Left renal cortex interstitium (tissue), 4 donors: ENCODE measurements around the gene FRS2. TPM values are rescaled to one million over a fixed set of nuclear protein-coding genes. Genes with fewer than 3 reads are reported as not detected.

ENCODE experiments used
- DNase-seq, 4 donors: peaks; one replicate each; pipeline ENCODE4 v3.0.0-alpha.2; 2013; ENCODE audit warnings: low read depth in 4 of 4, low spot score in 2 of 4, missing footprints in 1 of 4
- polyA plus RNA-seq, 4 donors: library from polyadenylated mRNA; unstranded; fragments of 120-200 nt; gene quantifications; one replicate each; pipeline ENCODE4 v1.2.1, GENCODE V29; 2013; ENCODE audit not compliant: insufficient read length in 4 of 4

Gene FRS2
- polyA plus RNA-seq, 4 donors = 42.2 to 49.3 (median 45.4) TPM

DNA sequence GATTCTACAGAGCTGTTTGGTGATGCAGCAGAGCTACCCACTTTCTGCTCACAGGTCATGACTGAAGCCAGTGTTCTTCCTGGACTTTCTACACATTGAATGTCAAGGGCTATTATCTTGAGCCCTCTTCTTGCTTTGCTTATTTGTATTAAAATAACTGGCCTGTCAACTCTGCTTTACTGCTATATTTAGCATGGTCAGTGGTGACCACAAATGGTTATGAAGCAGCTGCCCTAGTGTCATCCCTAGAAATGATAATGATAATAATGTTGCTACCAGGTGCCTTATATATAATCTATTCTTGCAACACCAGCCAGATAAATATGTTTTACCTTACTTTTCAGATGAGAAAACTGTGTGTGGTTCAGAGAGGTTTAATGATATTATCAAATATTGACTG is 143.2 kb downstream of the FRS2 start:
- DNase-seq = no peak

DNA sequence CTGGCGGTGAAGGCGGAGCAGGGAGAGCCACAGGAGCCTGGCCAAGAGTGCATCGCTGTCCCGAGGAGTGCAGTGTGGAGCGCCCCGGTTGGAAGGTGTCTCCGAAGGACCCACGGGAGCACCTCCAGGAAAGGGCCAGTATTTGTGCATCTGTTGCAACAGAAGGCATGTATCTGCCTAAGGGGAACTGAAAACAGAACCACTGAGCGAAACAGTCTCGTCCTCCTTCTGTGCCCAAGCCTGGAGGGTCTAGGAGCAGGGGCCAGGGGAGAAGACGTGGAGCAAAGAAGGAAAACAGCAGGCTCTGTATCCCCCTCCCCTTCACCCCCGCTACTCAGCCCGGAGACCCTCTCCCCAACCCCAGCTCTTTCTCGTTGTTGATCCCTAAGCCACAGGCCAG is 145.8 kb downstream of the FRS2 start:
- DNase-seq = no peak

DNA sequence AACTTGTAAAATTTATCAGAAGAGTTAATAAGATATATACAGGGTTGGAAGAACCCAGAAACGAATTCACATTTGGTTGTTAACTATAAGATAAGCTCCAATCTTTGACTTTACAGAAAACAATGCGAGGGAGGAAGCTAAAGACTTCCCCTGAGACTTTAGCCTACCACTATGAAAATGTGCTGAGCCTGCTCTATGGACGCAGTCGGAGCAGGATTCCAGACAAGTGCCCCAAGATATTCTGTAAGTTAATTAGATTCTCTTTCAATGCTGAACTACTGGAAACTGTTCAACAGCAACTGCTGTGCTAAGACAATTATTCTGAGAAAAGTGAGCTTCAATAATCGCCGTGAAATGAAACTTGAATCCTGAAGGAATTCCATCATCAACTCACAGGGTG is 148.9 kb downstream of the FRS2 start:
- no peak for DNase-seq

DNA sequence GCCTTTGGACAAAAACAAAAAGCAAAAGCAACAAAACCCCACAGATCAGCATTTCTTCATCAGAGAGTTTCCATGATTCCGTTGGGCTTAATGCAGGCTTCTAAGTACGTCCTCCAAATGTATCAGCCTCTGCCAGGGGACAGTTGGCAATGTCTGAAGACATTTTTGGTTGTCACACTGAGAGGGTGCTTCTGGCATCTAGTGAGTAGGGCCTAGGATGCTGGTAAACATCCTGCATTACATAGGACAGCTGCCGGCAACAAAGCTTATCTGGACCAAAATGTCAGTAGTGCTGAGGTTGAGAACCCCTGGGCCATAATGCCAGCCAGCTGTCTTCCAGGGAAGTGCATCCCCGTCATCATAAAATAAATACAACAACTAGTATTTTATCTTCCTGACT is 149.9 kb downstream of the FRS2 start:
- DNase-seq = no peak

DNA sequence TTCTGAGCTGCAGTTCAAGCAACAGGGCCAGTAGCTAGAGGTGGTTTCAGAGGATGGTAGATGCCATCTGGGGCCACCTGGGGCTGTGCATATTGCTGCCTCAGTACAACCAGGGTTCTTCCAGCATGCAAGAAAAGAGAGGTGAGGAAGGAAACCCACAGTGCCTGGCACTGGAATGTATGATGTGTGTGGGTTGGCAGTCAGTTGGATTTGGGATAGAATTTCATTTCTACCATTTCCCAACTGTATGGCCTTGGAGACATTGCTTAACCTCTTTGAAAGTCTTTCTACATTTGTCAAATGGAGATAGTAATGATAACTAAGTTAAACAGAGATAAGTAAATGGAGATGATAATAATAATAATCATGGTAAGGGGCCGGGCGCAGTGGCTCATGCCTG is 150.7 kb downstream of the FRS2 start:
- no peak for DNase-seq

DNA sequence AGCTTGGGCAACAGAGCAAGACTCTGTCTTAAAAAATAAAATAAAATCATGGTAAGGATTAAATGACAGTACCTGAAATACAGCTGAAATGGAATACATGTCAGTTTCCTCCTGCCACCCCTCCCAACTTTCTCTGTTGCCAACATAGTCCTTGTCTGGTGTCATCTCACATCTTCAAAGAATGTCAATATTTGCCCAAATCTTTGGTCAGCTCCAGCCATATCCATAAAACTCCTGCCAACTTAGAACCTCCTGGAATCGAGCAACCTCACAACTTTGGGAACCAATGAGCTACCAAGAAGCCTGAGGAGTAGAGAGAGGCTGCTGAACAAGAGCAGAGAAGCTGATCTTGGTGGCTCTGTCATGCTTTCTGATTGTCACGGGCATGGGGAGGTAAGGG is 151.4 kb downstream of the FRS2 start:
- DNase-seq = no peak

DNA sequence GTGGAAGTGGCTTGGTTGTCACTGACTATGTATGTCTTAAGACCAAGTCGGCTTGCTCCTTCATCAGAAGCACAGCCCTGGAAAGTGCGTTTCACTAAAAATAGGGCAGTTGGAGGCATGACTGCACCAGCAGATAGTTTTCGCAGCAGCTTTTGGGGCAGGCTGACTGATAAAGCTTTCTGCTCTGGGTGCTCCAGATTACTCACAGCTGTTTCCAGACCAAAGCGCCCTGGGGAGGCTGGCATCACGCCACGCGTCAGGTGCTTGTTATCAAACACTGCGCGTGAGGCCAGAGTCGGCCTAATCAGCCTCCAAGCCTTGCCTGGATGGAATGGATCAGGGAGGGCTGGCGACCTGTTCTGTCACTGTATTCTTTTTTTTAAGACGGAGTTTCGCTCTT is 153.8 kb downstream of the FRS2 start:
- no peak for DNase-seq

DNA sequence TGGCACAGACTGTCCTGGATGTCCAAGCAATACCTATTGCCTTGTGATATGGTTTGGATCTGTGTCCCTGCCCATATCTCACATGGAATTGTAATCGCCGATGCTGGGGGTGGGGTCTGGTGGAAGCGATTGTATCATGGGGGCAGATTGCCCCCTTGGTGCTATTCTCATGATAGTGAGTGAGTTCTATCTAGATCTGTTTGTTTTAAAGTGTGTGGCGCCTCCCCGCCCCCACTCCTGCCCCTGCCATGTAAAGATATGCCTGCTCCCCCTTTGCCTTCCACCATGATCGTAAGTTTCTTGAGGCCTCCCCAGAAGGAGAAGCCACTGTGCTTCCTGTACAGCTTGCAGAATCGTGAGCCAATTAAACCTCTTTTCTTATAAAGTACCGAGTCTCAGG is 157.3 kb downstream of the FRS2 start:
- DNase-seq = no peak

Other genes with a start within 250 kb of the FRS2 start
- 100 to 1,000 TPM in 2 of 4 donors, 10 to 100 TPM in 2; 91.2 to 125 (median 111) TPM for gene CPSF6, start 230.8 kb upstream of the FRS2 start, polyA plus RNA-seq
- 10 to 100 TPM; 16.5 to 27.7 (median 26.5) TPM for gene LYZ, start 122.0 kb upstream of the FRS2 start, polyA plus RNA-seq
- gene YEATS4, start 110.6 kb upstream of the FRS2 start, polyA plus RNA-seq = 10 to 100 TPM; 26.6 to 32.9 (median 31.3) TPM
- gene CCT2, start 115.1 kb downstream of the FRS2 start, polyA plus RNA-seq = 100 to 1,000 TPM; 240 to 276 (median 258) TPM
- not detected for gene LRRC10, start 140.5 kb downstream of the FRS2 start, polyA plus RNA-seq
- under 1 TPM; 0.13 to 0.69 (median 0.38) TPM for gene BEST3, start 228.9 kb downstream of the FRS2 start, polyA plus RNA-seq